SKM-1 (cell line): Measurements from ENCODE around the gene TAOK2.
"Not testable (repeated sequence)": the region's sequence is repeated elsewhere in the genome, so short reads cannot be mapped to it uniquely, and the experiment has no call there.

ENCODE experiments used
- DNase-seq: peaks from one replicate; lab custom pipeline; 2025; ENCODE audit not compliant: unreplicated experiment; lab: John Stamatoyannopoulos, UW

TAOK2 gene

DNA sequence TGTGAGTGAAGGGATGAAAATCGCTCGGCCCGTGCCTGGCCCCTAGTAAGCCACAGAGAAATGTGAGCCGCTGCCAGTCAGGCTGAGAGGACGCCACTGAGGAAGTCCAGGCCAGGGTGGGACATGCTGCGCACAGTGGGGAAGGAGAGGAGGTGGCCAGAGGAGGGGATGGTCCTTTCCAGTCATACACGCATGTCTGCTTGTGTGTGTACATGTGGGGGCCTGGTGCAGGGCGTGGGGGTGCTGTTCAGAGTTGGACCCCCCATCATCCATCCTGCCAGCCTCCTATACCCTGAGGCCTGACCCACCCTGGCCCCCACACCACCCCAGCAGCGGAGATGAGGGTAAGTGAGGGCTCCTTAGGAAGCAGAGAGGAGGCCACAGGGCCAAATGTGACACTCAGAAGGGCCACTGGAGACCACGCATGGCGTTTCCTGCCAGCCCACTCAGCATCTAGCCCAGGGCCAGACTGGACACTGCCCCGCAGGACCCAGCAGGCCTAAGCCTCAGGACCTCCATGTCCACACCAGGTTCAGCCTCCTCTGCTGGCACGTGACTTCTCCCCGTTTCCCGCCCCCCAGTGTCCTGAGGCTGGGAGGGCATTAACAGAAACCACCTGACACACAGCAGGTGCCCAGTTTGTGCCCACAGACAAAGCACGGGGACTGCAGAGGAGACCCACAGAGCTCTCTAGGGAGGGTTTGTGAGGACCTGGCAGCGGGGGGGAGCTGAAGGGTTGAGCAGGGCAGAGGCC, 30.2 kb downstream of the TAOK2 start:
- DNase-seq: no peak

DNA sequence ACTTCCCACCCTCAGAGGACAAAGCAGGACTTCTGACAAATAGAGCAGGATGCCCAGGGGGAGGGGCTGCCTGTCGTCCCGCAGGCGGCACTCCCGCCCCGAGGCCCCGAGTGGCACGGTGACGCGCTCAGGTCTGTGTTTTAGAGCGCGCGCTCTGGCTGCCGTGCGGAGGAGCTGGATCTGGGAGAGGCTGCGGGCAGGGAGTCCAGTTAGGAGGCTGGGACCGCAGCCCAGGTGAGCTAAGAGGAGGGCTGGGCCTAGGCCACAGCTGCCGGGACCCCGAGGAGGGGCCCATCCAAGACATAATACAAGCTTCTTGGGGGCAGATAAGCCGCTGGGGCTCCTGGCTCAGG, 30.7 kb downstream of the TAOK2 start:
- no peak for DNase-seq

DNA sequence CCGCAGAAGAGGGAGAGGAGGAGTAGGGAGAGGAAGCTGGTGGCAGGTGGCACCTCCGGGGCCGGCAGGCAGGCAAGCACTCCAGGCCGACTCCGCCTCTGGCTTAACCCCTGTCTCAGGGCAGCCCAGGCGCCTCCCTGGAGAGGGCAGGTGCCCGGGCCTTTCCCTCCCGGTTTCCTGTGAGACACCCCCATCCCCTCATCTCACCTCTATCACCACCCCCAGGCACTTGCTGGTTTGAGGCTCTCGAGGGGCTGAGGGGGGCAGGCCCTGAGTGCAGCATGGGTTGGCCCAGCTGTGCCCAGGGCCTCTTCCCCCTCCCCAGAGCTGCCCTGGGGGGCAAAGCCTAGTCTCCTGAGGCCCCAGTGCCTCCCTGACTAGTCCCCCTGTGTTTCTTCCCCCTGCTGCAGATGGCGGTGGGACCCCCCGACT, 31.2 kb downstream of the TAOK2 start:
- no peak for DNase-seq

DNA sequence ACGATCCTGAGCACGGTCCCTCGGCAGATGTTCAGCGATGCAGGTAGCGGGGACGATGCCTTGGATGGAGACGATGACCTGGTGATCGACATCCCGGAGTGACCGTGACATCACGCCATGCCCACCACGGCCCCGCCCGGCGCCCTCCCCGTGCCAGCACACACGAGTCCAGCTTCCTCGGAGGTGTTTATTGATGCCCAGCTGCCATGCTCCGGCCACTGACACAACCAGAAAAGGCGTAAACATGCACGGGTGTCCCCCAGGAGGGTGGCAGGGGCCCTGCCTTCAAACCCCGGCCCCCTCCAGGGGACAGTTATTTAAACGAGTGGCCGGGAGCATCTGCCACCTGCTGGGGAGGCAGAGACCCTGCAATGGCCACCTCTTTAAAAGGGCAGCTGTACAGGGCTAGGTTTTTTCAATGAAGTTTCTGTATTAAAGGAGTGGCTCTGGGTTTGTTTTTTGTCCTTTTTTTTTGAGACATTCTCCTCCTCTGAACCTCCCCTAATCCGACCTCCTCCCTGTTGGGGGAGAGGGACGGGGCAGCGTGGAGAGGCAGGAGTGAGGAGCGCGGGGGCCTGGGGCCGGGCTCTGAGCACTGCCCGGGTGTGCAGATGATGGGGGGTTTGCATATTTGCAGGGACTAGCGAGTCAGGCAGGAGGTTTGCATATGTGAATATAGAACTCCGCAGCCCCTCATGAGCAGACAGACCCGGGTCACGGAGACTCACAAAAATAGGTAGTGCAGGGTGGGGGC, 31.9 kb downstream of the TAOK2 start:
- DNase-seq: peak; percentile 15

DNA sequence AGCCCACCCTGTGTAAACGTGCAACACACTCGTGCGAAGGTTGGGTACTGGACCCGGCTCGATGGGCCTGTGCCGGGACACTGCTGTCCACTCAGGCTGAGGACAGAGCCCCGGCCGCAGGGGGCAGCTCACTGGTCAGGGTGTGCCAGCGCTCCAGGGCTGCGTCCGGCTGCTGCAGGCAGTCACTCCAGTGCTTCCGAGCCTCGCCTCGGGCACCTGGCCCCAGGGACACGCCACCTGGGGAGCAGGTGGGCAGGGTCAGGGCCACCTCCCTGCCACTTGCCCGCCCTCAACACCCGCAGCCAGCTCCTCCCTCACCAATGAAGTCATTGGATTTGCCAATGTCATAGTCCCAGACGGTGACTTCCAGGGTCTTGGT, 32.4 kb downstream of the TAOK2 start:
- DNase-seq: no peak

DNA sequence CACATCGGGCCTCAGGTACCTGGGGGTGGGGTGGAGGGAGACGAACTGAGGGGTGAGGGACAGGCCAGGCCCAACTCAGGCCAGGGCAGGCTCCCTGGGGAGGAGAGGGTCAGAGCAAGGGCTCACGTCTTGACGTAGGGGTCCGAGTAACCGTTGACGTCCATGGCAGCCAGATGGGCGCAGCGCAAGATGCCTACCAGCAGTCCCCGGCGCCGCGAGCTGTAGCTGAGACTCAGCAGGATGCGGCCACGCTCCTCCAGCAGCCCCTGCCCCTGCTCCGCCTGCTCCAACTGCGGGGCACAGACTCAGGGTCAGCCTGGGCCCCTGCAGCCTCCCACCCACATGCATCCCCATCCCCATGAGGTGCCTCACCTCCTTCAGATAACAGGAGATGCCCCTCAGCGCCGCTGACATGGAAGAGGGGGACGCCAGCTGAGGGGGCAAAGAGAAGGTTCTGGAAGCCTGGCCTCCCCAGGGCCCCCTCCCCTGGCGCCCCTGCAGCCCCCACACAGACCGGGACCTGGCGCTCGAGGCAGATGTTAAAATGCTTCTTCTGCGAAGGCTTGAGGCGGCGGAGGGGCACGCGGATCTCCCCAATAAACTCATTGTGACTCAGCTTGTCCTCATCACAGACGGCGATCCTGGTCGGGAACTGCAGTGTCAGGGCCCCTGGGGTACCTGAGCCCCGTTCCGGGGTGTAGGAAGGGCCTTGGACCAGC, 33.1 kb downstream of the TAOK2 start:
- DNase-seq: no peak

DNA sequence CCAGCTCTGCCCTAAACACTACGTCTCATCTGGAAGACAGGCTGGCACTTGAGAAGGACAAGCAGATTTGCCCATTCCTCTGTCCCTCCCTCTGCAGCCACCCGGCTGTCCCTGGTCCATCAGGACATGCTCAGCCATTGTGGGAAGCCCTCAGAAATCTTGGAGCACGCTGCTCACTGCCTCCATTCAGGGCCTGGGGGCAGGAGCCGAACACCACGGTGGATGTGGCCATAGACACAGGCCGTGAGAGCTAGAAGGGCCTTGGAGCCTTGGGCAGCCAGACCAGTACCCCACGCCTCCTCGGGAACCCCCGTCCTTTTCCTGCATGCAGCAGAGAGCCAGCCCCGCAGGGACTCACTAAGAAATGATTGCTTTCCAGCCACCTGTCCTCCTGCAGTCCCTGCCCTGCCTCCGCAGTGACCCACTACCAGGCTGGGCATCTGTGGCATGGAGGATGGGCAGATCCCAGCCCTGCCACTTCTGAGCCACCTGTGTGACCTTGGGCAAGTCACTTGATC, 33.8 kb downstream of the TAOK2 start:
- no peak for DNase-seq

DNA sequence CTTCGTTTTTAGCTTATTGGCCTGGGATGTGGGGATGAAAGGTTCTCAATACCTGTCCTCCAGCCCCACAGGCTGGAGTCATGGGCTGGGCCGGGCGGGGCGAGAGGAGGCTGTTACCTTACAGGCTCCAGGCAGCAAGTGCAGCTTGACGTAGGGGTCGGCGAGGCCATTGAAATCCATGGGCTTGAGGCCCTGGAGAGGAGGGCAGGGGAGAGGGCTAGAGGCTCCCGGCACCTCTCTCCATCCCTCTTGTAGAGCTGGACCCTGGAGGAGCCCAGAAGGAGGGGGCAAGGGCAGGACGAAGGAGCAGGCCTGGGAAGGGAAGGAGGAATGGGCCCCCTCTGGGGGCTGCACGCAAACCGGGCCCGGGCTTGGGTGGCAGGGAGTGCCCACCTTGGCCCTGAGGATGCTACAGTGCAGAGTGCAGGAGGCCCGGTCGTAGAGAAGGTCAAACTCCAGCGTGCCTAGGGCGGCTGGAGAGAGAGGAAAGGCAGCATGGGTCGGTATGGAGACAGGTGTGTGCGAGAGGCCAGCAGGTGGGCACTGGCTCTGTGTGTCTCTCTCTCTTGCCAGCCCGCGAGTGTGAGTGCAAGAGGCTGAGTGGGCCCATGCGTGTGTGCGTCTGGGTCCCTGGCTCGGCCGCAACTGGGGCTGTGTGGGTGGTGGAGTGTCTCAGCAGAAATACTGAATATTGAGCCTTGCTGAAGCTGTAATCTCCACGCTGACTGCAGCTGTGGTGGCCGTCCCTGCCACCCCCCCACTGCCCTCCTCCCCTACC, 35.6 kb downstream of the TAOK2 start:
- no peak for DNase-seq

DNA sequence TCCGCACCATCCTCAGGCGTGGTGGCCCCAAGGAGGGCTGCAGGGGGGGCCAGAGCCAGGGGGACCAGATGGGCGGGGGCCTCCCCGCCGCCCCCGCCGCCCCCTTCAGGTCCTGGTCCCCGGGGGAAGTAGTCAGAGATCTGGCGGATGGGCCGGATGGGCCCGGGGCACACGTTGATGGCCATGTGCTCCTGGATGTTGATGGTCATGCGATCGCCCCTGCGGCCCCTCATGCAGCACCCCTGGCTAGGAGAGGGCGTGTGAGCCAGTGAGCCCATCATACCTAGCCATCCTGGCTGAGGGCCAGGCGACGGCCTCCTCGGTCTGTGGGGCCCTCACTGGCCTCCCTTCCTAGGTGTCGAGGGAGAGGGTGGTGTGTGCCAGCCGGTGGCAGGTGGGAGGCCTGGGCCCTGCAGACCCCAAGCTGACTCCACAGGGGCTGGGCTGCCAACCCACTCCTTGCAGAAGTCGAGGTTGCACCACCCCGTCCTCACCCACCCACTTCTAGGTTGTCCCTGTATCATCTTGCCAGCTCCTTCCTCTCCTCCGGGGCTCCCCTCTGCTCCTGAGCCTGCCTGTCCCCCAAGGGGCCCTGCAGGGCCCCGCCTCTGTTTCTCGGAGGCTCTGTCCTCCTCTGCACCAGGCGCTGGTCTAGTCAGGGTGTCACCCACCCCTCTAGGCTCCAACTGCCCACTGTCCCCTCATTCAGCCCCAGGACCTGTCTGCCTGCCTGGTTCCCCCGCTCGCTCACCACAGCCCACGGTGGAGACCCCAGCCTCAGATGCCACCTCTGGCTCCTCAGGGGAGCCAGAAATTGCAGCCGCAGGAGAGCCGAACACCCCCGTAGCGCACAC, 36.5 kb downstream of the TAOK2 start:
- DNase-seq: no peak

DNA sequence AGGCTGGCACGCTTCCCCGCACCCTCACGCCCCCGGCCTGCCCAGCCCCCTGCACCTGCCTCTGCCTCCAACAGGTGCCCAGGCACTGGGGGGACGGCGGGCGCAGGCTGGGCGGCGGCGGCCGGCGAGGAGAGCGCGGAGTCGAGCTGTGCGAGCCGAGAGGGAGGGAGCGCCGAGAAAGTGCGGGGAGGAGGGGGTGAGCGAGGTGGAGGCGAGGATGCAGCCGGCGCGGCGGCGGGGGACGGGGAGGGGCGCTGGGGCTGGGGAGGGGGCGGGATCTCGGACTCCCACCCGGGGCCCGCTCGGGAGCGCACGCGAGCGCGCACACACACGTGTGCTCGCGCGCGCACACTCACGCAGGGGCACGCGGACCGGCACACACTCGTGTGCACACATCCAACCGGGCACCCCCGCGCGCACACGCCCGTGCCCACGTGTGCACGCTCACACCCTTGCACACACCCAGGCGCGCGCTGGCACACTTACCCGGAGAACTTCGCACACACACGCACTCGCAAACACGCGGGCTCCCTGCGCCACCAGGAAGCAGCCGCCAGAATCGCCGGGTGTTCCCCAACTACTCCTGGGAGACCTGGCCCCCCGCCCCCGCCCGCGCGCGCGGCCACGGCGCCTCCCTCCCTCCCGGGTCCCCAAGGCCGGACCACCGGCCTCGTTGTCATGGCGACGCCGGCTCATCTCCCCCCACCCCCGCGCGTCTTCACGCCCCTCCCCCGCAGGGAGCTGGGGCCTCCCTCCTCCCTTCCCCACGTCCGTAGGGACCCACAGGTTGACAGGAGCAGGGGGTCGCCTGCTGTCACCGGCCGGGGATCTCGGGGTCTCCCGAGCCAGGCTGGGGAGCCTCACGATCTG, 37.4 kb downstream of the TAOK2 start, which contains the start of gene DOC2A:
Gene DOC2A (minus strand): TSS at position 184 of the 870 bp plus-strand sequence. CDS start 805 bp downstream, outside the sequence.
- no peak for DNase-seq

DNA sequence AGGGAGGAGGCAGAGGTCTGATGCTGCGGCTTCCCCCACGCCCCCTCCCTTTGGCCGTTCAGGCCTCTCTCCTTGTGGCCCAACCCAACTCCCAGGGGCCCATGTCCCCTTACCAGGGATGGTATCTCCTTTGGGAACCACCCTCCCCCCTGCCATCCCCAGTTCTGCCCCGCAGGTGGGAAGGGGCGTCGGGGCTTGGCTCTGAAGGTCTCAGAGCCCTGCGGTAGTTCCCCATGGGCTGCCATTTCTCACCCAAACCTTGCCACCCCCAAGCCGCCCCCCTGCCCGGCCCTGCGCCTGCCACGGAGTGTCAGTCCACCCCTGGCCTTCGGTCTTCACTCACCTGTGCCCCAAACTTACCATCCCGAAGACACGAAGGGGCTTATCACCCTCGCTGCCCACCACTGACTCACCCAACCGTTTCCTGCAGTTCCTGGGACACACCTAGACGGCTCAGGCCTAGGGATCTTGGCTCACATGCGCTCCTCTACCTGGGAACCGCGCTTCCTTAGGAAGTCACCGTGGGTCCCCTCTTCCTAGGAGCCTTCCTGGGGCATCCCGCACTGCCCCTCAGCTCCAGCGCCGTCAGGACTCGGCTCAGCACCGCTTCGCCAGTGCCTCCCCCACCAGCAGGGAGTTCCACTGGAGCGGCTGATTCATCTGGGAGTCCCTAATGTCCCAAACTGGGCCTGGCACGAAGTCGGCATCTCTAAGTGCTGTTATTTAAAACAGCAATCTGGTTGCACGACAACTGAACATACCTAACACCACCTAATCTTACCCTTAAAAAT, 38.2 kb downstream of the TAOK2 start:
- no peak for DNase-seq

DNA sequence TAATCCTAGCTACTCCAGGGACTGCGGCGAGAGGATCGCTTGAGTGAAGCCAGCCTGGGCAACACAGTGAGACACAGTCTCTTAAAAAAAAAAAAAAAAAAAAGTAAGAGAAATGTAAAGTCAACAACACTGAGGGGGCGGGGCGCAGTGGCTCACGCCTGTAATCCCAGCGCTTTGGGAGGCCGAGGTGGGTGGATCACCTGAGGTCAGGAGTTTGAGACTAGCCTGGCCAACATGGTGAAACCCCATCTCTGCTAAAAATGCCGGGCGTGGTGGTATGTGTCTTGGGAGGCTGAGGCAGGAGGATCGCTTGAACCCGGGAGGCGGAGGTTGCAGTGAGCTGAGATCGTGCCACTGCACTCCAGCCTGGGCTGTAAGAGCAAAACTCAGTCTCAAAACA, 38.9 kb downstream of the TAOK2 start:
- not testable (repeated sequence) for DNase-seq

DNA sequence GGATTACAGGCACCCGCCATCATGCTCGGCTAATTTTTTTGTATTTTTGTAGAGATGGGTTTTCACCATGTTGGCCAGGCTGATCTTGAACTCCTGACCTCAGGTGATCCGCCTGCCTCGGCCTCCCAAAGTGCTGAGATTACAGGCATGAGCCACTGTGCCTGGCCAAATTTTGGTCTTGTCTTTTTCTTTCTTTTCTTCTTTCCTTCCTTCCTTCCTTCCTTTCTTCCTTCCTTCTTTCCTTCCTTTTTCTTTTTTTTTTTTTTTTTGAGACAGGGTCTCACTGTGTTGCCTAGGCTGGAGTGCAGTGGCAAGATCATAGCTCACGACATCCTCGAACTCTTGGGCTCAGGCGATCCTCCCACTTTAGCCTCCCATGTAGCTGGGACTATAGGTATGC, 41.8 kb downstream of the TAOK2 start:
- not testable (repeated sequence) for DNase-seq

DNA sequence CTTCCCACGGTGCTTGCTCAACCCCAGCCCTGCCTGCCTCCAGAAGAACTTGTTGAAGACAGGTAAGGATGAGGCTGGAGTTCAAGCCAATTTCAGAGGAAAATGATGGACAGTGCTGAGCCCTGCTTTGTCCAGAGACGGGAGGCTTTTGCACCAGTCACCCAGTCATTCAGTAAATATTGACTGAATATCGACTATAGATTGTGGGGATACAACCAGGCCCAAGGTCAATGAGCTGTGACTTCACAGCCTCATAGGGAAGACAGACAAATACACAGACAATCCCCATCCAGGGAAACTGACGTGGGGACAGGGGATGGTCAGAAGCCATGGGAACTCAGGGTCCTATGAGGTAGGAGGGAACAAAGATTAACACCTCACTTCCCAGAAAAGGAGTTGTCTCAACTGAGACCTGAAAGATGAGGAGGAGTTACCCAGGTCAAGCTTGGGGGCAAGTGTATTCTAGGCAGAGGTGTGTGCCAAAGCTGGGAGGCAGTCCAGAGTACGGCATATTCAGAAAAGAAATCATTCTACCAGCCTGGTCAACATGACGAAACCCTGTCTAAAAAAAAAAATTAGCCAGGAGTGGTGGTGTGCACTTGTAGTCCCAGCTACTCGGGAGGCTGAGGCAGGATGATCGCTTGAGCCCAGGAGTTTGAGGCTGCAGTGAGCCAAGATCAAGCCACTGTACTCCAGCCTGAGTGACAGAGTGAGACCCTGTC, 43.0 kb downstream of the TAOK2 start:
- DNase-seq: no peak

DNA sequence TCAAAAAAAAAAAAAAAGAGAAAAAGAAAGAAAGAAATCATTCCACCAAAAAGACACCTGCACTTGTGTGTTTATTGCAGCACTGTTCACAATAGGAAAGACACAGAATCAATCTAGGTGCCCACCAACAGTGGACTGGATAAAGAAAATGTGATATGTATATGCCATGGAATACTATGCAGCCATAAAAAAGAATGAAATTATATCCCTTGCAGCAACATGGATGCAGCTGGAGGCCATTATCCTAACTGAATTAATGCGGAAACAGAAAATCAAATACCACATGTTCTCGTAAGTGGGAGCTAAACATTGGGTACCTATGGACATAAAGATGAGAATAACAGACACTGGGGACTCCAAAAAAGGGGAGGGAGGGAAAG, 43.6 kb downstream of the TAOK2 start:
- DNase-seq: no peak

DNA sequence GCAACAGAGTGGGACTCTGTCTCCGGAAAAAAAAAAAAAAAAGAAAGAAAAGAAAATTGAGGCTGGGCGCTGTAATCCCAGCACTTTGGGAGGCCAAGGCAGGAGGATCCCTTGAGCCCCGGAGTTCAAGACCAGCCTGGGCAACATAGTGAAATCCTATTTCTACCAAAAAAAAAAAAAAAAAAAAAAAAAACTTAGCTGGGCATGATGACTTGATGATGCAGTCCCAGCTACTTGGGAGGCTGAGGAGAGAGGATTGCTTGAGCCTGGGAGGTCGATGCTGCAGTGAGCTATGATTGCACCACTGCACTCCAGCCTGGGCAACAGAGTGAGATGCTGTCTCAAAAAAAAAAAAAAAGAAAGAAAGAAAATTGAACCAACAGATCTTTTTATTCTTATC, 44.3 kb downstream of the TAOK2 start:
- DNase-seq: not testable (repeated sequence)

DNA sequence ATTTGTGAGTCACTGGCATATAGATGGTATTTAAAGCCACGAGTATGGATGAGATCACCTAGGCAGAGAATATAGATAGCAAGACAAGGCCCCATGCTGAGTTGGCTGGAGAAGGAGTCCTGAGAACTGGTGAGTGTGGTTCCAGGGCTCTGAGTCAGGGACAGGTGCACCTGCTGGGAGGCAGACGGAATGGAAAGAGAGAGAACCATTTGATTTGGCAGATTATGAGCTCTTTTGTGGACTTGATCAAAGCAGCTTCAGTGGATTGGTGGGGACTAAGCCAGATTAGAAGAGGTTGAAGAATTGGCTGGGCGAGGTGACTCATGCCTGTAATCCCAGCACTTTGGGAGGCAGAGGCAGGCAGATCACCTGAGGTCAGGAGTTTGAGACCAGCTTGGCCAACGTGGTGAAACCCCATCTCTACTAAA, 45.1 kb downstream of the TAOK2 start:
- no peak for DNase-seq

DNA sequence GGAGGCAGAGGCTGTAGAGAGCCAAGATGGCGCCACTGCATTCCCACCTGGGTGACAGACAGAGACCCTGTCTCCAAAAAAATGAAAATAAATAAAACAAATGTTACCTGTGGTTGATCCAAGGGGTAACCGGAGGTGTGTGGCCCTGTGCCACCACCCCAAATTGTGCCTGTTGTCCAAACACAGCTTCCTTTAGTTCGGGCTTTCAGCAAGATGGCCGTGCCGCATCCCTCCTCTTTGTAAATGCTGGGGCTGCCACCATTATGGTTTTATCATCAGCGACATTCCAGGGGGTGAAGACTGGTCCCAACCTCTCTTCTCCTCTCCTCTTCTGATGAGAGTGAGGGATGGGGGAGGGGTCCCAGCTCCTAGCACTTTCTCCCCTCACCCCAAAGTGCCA, 49.2 kb downstream of the TAOK2 start, which contains the start of gene C16orf92:
Gene C16orf92 (plus strand): TSS at position 312 of the 400 bp plus-strand sequence. CDS start 143 bp downstream, outside the sequence.
- no peak for DNase-seq
